ENCODE data around the gene DOCK3. TPM values are rescaled to one million over a fixed set of nuclear protein-coding genes. Genes with fewer than 3 reads are reported as not detected.
"Not testable (repeated sequence)": the region's sequence is repeated elsewhere in the genome, so short reads cannot be mapped to it uniquely, and the experiment has no call there.

Gene DOCK3
- total RNA-seq, 2 experiments from 2014 or later, result 1.6 to 1.7 TPM

DNA sequence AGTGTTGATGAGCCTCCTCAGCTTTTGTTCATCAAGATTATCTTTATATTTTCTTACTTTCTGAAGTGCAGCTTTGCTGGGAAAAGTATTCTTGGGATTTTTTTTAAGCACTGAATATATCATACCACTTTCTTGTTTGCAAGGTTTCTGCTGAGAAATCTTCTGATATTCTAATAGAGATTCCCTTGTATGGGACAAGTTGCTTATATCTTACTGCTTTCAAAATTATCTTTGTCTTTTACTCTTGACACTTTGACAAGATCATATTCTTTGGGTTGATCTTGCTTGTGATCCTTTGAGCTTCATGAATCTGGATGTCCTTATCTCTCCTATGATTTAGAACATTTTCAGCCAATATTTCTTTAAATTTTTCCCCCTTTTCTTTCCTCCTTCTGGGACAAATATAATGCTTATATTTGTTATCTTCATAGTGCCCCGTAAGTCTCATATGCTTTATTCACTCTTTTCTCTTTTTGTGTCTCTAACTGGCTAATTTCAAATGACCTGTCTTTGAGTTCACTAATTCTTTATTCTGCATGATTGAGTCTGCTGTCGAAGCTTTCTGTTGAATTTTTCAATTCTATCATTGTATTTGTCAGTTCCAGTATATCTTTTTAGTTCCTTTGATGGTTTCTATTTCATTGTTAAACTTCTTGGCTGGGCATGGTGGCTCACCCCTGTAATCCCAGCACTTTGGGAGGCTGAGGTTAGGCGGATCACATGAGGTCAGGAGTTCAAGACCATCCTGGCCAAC is 499.0 kb downstream of the DOCK3 start:
- intact Hi-C loops (cut with micrococcal nuclease), result no loop called here
- CTCF ChIA-PET, result interaction anchor here (0.7 kb wide), 1 partner anchor 355 kb away, joined by 3 read pairs; no protein-coding TSS in a partner anchor
- Mint-ChIP-seq H3K4me1 (ENCODE audit: low read depth) (no peaks in the 10 kb centered on the region), H3K4me3 (no peak overlapping the region), H3K27me3 (ENCODE audit: low read depth) (no peaks in the 10 kb centered on the region), H3K27ac (no peak overlapping the region), H3K9me3 (peaks cover 23% of the 10 kb centered on the region), H3K36me3 (ENCODE audit: low read depth) (peaks cover 13% of the 10 kb centered on the region)
- no peak for DNase-seq

- Mint-ChIP-seq H3K9me3 (peaks cover 14% of the 10 kb centered on the region), H3K4me1 (ENCODE audit: low read depth) (no peaks in the 10 kb centered on the region), H3K27ac (no peak overlapping the region), H3K27me3 (ENCODE audit: low read depth) (no peaks in the 10 kb centered on the region), H3K4me3 (no peak overlapping the region), H3K36me3 (ENCODE audit: low read depth) (peaks cover 10% of the 10 kb centered on the region)
- intact Hi-C loops (cut with micrococcal nuclease), result no loop called here
- no peak for DNase-seq
- CTCF ChIA-PET, result no interaction called here
Measured at GRCh38 chr3:51176923-51177322, 502.2 kb downstream of the DOCK3 start.

DNA sequence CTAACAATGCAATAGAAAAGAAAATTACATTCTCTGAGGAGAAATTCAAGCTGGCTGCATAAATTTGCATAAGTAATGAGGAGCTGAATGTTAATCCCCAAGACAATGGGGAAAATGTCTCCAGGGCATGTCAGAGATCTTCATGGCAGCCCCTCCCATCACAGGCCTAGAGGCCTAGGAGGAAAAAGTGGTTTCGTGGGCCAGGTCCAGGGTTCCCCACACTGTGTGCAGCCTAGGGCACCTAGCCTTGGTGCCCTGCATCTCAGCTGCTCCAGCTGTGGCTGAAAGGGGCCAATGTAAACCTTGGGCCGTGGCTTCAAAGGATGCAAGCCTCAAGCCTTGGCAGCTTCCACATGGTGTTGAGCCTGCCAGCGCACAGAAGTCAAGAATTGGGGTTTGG is 511.7 kb downstream of the DOCK3 start:
- DNase-seq; H3K4me3 Mint-ChIP-seq; H3K27ac Mint-ChIP-seq; H3K36me3 Mint-ChIP-seq (ENCODE audit: low read depth); H3K4me1 Mint-ChIP-seq (ENCODE audit: low read depth); intact Hi-C loops (cut with micrococcal nuclease); H3K27me3 Mint-ChIP-seq (ENCODE audit: low read depth): not testable (repeated sequence)
- H3K9me3 Mint-ChIP-seq, result peaks cover 10% of the 10 kb centered on the region
- CTCF ChIA-PET, result interaction anchor here (0.6 kb wide), 1 partner anchor 143 kb away, joined by 4 read pairs; no protein-coding TSS in a partner anchor

- H3K9me3 Mint-ChIP-seq, result peaks cover 10% of the 10 kb centered on the region
Measured at GRCh38 chr3:51190199-51190598, 515.5 kb downstream of the DOCK3 start.

GRCh38 chr3:51190827-51191226 is 516.1 kb downstream of the DOCK3 start:
- Mint-ChIP-seq H3K36me3 (ENCODE audit: low read depth) (peaks cover 3% of the 10 kb centered on the region), H3K4me3 (no peak overlapping the region), H3K27ac (no peak overlapping the region), H3K4me1 (ENCODE audit: low read depth) (peaks cover 22% of the 10 kb centered on the region), H3K9me3 (peaks cover 6% of the 10 kb centered on the region), H3K27me3 (ENCODE audit: low read depth) (no peaks in the 10 kb centered on the region)
- CTCF ChIA-PET, result no interaction called here
- no peak for DNase-seq
- intact Hi-C loops (cut with micrococcal nuclease), result no loop called here

More at GRCh38 chr3:51190199-51190598, 515.5 kb downstream of the DOCK3 start:
- intact Hi-C loops (cut with micrococcal nuclease), result no loop called here
- Mint-ChIP-seq H3K27ac (no peak overlapping the region), H3K4me3 (no peak overlapping the region), H3K27me3 (ENCODE audit: low read depth) (no peaks in the 10 kb centered on the region), H3K36me3 (ENCODE audit: low read depth) (peaks cover 3% of the 10 kb centered on the region), H3K4me1 (ENCODE audit: low read depth) (peaks cover 22% of the 10 kb centered on the region)
- CTCF ChIA-PET, result interaction anchor here (0.6 to 1.2 kb wide), 3 partner anchors 90 to 470 kb away, joined by 3 to 5 read pairs (median 4); no protein-coding TSS in a partner anchor
- no peak for DNase-seq

DNA sequence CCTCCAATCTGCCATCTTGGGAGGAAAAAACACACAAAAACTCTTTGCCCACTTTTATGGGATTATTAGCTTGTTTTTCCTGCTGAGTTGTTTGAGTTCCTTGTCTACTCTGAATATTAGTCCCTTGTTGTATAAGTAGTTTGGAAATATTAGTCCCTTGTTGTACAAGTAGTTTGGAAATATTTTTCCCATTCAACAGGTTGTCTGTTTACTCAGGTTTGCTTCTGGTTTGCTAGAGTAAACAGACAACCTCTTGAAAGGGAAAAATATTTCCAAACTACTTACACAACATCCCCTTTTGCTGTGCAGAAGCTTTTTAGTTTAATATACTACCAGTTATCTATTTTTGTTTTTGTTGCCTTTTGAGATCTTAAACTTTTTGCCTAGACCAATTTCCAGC is 517.0 kb downstream of the DOCK3 start:
- Mint-ChIP-seq H3K27me3 (ENCODE audit: low read depth) (no peaks in the 10 kb centered on the region), H3K9me3 (peaks cover 2% of the 10 kb centered on the region), H3K27ac (no peak overlapping the region), H3K4me3 (no peak overlapping the region), H3K4me1 (ENCODE audit: low read depth) (peaks cover 22% of the 10 kb centered on the region), H3K36me3 (ENCODE audit: low read depth) (no peaks in the 10 kb centered on the region)
- CTCF ChIA-PET, result no interaction called here
- DNase-seq, result no peak
- intact Hi-C loops (cut with micrococcal nuclease), result no loop called here

DNA sequence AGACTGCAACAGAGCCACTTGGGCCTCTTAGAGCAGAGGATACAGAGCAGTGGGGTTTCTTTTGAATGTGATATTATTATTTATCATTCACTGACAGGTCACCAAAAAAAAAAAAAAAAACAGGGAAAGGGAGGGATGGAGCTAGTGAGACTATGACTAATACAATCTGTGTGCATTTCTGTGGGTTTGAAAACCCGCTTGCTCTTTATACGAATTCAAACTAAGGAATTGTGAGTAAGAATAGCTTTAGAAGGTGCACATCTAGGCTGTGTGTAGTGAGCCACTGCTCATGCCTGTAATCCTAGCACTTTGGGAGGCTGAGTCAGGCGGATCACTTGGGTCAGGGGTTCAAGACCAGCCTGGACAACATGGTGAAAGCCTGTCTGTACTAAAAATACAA is 523.8 kb downstream of the DOCK3 start:
- H3K27ac Mint-ChIP-seq, result no peak overlapping the region
- no peaks in the 10 kb centered on the region for H3K36me3 Mint-ChIP-seq (ENCODE audit: low read depth)
- no peak overlapping the region for H3K4me3 Mint-ChIP-seq
- peaks cover 19% of the 10 kb centered on the region for H3K4me1 Mint-ChIP-seq (ENCODE audit: low read depth)
- CTCF ChIA-PET, result no interaction called here
- H3K9me3 Mint-ChIP-seq, result peaks cover 2% of the 10 kb centered on the region
- no peaks in the 10 kb centered on the region for H3K27me3 Mint-ChIP-seq (ENCODE audit: low read depth)
- no peak for DNase-seq
- intact Hi-C loops (cut with micrococcal nuclease), result no loop called here

- H3K9me3 Mint-ChIP-seq; CTCF ChIA-PET; intact Hi-C loops (cut with micrococcal nuclease); H3K27ac Mint-ChIP-seq; H3K27me3 Mint-ChIP-seq (ENCODE audit: low read depth); H3K4me3 Mint-ChIP-seq; H3K36me3 Mint-ChIP-seq (ENCODE audit: low read depth); DNase-seq: not testable (repeated sequence)
- H3K4me1 Mint-ChIP-seq (ENCODE audit: low read depth), result peaks cover 16% of the 10 kb centered on the region
Measured at GRCh38 chr3:51199296-51199695, 524.6 kb downstream of the DOCK3 start.

DNA sequence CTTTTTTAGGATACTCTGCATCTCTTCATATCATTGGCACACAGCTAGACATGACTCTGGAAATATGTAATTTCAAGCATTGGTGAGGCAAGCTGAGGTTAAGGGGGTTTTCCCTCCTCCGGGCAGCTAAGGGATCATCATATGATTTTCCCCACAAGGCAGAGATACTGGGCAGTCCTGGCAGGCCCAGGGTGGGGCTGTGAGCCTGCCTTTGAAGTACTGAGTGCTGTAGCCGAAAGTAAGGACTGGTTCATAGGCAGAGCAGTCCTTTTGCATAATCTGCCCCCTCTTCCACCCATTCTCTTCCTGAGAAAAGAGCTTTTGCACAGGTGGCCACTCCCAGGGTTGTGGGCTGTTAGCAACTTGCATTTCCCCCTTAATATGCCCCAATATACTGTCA is 541.6 kb downstream of the DOCK3 start:
- intact Hi-C loops (cut with micrococcal nuclease), result no loop called here
- no peaks in the 10 kb centered on the region for H3K27me3 Mint-ChIP-seq (ENCODE audit: low read depth)
- H3K4me1 Mint-ChIP-seq (ENCODE audit: low read depth), result no peaks in the 10 kb centered on the region
- no peak overlapping the region for H3K27ac Mint-ChIP-seq
- CTCF ChIA-PET, result no interaction called here
- H3K36me3 Mint-ChIP-seq (ENCODE audit: low read depth), result peaks cover 2% of the 10 kb centered on the region
- no peak for DNase-seq
- H3K4me3 Mint-ChIP-seq, result no peak overlapping the region
- H3K9me3 Mint-ChIP-seq, result no peaks in the 10 kb centered on the region

- no peaks in the 10 kb centered on the region for H3K4me1 Mint-ChIP-seq (ENCODE audit: low read depth)
- H3K27me3 Mint-ChIP-seq (ENCODE audit: low read depth), result no peaks in the 10 kb centered on the region
- no peaks in the 10 kb centered on the region for H3K36me3 Mint-ChIP-seq (ENCODE audit: low read depth)
- intact Hi-C loops (cut with micrococcal nuclease), result no loop called here
- no peaks in the 10 kb centered on the region for H3K9me3 Mint-ChIP-seq
- CTCF ChIA-PET, result interaction anchor here (0.9 kb wide), 1 partner anchor 311 kb away, joined by 3 read pairs; no protein-coding TSS in a partner anchor
- H3K27ac Mint-ChIP-seq, result no peak overlapping the region
- no peak for DNase-seq
- no peak overlapping the region for H3K4me3 Mint-ChIP-seq
Measured at GRCh38 chr3:51221959-51222358, 547.2 kb downstream of the DOCK3 start.

GRCh38 chr3:51224283-51224682 is 549.6 kb downstream of the DOCK3 start:
- H3K27ac Mint-ChIP-seq, result no peak overlapping the region
- no peak overlapping the region for H3K4me3 Mint-ChIP-seq
- no peaks in the 10 kb centered on the region for H3K27me3 Mint-ChIP-seq (ENCODE audit: low read depth)
- no peaks in the 10 kb centered on the region for H3K36me3 Mint-ChIP-seq (ENCODE audit: low read depth)
- DNase-seq, result no peak
- no peaks in the 10 kb centered on the region for H3K4me1 Mint-ChIP-seq (ENCODE audit: low read depth)
- CTCF ChIA-PET, result no interaction called here
- no peaks in the 10 kb centered on the region for H3K9me3 Mint-ChIP-seq
- intact Hi-C loops (cut with micrococcal nuclease), result no loop called here

GRCh38 chr3:51224843-51225242 is 550.1 kb downstream of the DOCK3 start:
- no peak for DNase-seq
- Mint-ChIP-seq H3K4me3 (no peak overlapping the region), H3K36me3 (ENCODE audit: low read depth) (peaks cover 1% of the 10 kb centered on the region), H3K9me3 (no peaks in the 10 kb centered on the region), H3K27me3 (ENCODE audit: low read depth) (no peaks in the 10 kb centered on the region), H3K27ac (no peak overlapping the region), H3K4me1 (ENCODE audit: low read depth) (no peaks in the 10 kb centered on the region)
- intact Hi-C loops (cut with micrococcal nuclease), result no loop called here
- CTCF ChIA-PET, result no interaction called here

- intact Hi-C loops (cut with micrococcal nuclease), result no loop called here
- CTCF ChIA-PET, result no interaction called here
- Mint-ChIP-seq H3K36me3 (ENCODE audit: low read depth) (peaks cover 3% of the 10 kb centered on the region), H3K4me1 (ENCODE audit: low read depth) (peaks cover 2% of the 10 kb centered on the region), H3K27ac (no peak overlapping the region), H3K4me3 (no peak overlapping the region), H3K9me3 (peaks cover 2% of the 10 kb centered on the region), H3K27me3 (ENCODE audit: low read depth) (no peaks in the 10 kb centered on the region)
- no peak for DNase-seq
Measured at GRCh38 chr3:51242939-51243338, 568.2 kb downstream of the DOCK3 start.

All from activated naive CD4-positive, alpha-beta T cell treated with anti-CD3 and anti-CD28 coated beads for 36 hours (primary cell).